Ishikawa (cell line): ENCODE measurements around the gene L2HGDH.

Source experiments
- CEBPB ChIP-seq: IDR thresholded peaks from 2 replicates; pipeline ENCODE4 v1.6.1; 2012
- CREB1 ChIP-seq: IDR thresholded peaks from 2 replicates; pipeline ENCODE4 v1.6.1; 2012; ENCODE audit warnings: low read depth
- EGR1 ChIP-seq: IDR thresholded peaks from 2 replicates; pipeline ENCODE4 v1.6.1; 2012
- EP300 ChIP-seq: IDR thresholded peaks from 2 replicates; pipeline ENCODE4 v1.6.1; 2012; ENCODE audit warnings: borderline replicate concordance
- FOXM1 ChIP-seq: IDR thresholded peaks from 2 replicates; pipeline ENCODE4 v1.6.1; 2012; ENCODE audit warnings: low read depth, borderline replicate concordance
- NFIC ChIP-seq: IDR thresholded peaks from 2 replicates; pipeline ENCODE4 v1.6.1; 2012
- RAD21 ChIP-seq: IDR thresholded peaks from 2 replicates; pipeline ENCODE4 v1.6.1; 2012; ENCODE audit warnings: low read depth
- TAF1 ChIP-seq: IDR thresholded peaks from 2 replicates; pipeline ENCODE4 v1.6.1; 2012; ENCODE audit warnings: low read depth, mild to moderate bottlenecking
- TCF12 ChIP-seq: IDR thresholded peaks from 2 replicates; pipeline ENCODE4 v1.6.1; 2012; ENCODE audit warnings: low read depth
- TEAD4 ChIP-seq: IDR thresholded peaks from 2 replicates; pipeline ENCODE4 v1.6.1; 2012
- YY1 ChIP-seq: IDR thresholded peaks from 2 replicates; pipeline ENCODE4 v1.6.1; 2012; ENCODE audit warnings: low read depth
- ZBTB7A ChIP-seq: IDR thresholded peaks from 2 replicates; pipeline ENCODE4 v1.6.1; 2012; ENCODE audit warnings: low read depth
- TF ChIP-seq, protein P1 (sequence below): IDR thresholded peaks from 2 replicates; pipeline ENCODE4 v1.6.1; 2012; ENCODE audit warnings: low read depth, mild to moderate bottlenecking
- TF ChIP-seq, protein P2 (sequence below): IDR thresholded peaks from 2 replicates; pipeline ENCODE4 v1.6.1; 2012
- TF ChIP-seq, protein P3 (sequence below): IDR thresholded peaks from 2 replicates; pipeline ENCODE4 v1.6.1; 2012

The L2HGDH gene

DNA sequence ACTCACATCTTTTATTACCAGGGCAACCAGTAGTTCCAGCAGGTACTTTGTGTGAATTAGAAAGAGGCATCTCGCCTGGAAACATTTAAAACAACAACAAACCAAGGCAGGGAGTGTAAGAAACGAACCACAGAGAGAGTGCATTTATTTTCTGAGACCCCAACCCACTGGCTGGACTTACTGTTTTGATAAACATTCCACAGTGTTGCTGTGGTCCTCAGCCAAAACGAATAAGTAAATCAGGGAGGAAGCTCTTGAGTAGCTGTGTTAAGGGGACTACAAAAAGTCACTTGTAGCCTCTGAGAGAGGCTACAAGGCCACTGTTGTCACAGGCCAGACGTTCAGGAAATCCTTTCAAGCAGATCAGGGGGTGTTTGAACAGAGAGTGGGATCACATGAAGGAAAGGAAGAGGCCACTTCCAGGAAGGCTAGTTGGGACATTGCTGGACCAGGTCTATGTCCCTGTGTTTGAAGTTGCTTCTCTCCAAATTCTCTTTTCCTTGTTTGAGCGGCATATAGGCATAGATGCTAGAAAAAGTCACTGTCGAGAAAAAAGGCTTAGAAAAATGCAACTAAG is 33.9 kb upstream of the L2HGDH start:
- TF ChIP-seq TCF12 (no peak), ZBTB7A (no peak), FOXM1 (no peak), EP300 (no peak), TAF1 (no peak), YY1 (no peak), CREB1 (no peak), RAD21 (no peak), CEBPB (no peak), EGR1 (no peak), TEAD4 (no peak), NFIC (no peak)
- TF ChIP-seq, protein P1, sequence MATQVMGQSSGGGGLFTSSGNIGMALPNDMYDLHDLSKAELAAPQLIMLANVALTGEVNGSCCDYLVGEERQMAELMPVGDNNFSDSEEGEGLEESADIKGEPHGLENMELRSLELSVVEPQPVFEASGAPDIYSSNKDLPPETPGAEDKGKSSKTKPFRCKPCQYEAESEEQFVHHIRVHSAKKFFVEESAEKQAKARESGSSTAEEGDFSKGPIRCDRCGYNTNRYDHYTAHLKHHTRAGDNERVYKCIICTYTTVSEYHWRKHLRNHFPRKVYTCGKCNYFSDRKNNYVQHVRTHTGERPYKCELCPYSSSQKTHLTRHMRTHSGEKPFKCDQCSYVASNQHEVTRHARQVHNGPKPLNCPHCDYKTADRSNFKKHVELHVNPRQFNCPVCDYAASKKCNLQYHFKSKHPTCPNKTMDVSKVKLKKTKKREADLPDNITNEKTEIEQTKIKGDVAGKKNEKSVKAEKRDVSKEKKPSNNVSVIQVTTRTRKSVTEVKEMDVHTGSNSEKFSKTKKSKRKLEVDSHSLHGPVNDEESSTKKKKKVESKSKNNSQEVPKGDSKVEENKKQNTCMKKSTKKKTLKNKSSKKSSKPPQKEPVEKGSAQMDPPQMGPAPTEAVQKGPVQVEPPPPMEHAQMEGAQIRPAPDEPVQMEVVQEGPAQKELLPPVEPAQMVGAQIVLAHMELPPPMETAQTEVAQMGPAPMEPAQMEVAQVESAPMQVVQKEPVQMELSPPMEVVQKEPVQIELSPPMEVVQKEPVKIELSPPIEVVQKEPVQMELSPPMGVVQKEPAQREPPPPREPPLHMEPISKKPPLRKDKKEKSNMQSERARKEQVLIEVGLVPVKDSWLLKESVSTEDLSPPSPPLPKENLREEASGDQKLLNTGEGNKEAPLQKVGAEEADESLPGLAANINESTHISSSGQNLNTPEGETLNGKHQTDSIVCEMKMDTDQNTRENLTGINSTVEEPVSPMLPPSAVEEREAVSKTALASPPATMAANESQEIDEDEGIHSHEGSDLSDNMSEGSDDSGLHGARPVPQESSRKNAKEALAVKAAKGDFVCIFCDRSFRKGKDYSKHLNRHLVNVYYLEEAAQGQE = no peak
- TF ChIP-seq, protein P2, sequence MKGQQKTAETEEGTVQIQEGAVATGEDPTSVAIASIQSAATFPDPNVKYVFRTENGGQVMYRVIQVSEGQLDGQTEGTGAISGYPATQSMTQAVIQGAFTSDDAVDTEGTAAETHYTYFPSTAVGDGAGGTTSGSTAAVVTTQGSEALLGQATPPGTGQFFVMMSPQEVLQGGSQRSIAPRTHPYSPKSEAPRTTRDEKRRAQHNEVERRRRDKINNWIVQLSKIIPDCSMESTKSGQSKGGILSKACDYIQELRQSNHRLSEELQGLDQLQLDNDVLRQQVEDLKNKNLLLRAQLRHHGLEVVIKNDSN = no peak
- TF ChIP-seq, protein P3, sequence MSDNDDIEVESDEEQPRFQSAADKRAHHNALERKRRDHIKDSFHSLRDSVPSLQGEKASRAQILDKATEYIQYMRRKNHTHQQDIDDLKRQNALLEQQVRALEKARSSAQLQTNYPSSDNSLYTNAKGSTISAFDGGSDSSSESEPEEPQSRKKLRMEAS = no peak

DNA sequence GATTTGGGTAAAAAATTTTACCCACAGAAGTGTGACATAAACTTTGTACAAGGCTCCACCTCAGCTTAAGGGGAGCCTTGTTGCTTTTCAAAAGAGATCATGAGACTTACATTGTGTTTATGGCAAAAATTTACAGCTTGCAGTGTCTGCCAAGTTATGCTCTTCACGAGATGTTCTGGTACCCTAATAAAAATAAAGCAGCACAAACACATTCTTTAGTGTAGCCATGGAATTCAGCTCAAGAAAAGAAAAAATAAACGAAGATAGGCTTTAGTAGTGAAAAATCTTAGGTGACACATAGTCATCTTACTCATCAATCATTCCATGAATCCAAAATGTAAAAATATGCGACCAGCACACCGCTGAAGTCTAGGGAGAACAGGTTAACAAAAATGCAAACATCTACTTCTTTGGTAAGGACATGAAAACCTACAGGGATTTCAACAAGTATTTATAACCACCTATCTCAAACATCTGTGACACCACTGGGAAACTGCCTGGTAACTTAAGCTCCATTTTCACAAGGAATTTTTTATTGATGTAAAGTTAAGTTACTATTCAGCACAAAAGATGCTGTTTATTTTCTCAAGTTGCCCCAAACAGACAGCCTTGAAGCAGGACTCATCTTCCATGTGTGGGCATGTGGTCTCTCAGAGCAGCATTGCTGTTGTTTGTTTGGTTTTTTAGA is 33.0 kb upstream of the L2HGDH start:
- TF ChIP-seq, protein P1 = no peak
- no peak for TF ChIP-seq RAD21
- no peak for TF ChIP-seq ZBTB7A
- TF ChIP-seq FOXM1 = no peak
- TF ChIP-seq, protein P3 = no peak
- TF ChIP-seq TCF12 = no peak
- TF ChIP-seq TAF1 = no peak

DNA sequence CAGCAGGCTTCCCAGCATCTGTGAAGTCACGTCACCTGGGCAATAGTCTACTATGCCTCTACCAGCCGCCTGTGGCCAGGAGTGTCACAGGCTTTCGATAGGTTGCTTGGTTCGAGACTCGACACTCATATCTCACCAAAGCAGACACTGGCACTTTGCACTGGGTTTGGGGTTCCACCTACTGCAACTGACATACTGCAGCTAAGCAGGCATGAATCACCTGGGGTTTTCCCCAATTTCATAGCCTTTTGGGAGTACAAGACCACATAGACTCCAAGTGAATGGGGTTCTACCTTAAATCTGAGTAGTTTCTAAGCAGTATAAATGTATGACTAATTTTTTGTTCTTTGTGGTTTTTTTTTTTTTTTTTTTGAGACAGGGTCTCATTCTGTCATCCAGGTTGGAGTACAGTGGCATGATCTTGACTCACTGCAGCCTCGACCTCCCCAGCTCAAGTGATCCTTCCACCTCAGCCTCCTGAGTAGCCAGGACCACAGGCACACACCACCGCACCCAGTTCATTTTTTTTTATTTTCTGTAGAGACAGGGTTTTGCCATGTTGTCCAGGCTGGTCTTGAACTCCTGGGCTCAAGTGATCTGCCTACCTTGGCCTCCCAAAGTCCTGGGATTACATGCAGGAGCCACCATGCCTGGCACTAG is 32.2 kb upstream of the L2HGDH start:
- TF ChIP-seq TAF1 = no peak
- no peak for TF ChIP-seq FOXM1
- TF ChIP-seq, protein P2 = no peak
- TF ChIP-seq, protein P3 = no peak
- TF ChIP-seq NFIC = no peak
- TF ChIP-seq, protein P1 = no peak
- no peak for TF ChIP-seq ZBTB7A
- no peak for TF ChIP-seq CREB1
- no peak for TF ChIP-seq RAD21
- no peak for TF ChIP-seq YY1
- TF ChIP-seq EGR1 = no peak
- no peak for TF ChIP-seq CEBPB
- TF ChIP-seq EP300 = no peak
- no peak for TF ChIP-seq TEAD4
- TF ChIP-seq TCF12 = no peak
